Kidney epithelial cell (primary cell): ENCODE data around the gene IGFBP4. TPM values are rescaled to one million over a fixed set of nuclear protein-coding genes. Genes with fewer than 3 reads are reported as not detected.
A peak's percentile ranks its signal among the peaks of the same experiment; 100 is the strongest.

Experiments used
- DNase-seq: peaks from one replicate; pipeline ENCODE4 v3.0.0-alpha.2; 2010; ENCODE audit warnings: low read depth
- H3K27me3 ChIP-seq: 2 replicates; pipeline ENCODE4 v1.6.0; 2011; ENCODE audit warnings: low read length; ENCODE audit not compliant: control insufficient read depth, insufficient read depth
- H3K36me3 ChIP-seq: 2 replicates; pipeline ENCODE4 v1.5.1; 2011; ENCODE audit warnings: low read length; ENCODE audit not compliant: control insufficient read depth, insufficient read depth
- H3K4me3 ChIP-seq: 2 replicates; pipeline ENCODE4 v1.5.1; 2011; ENCODE audit warnings: low read depth, mild to moderate bottlenecking, control low read depth, low read length
- total RNA-seq: library from RNA; depleted of rRNA; stranded (reverse); fragments of >200 nt; gene quantifications from 2 replicates; pipeline ENCODE4 v1.2.3, GENCODE V29; 2015
- TF ChIP-seq, protein P1 (sequence below): IDR thresholded peaks from 2 replicates; pipeline ENCODE4 v1.5.1; 2011; ENCODE audit warnings: mild to moderate bottlenecking, moderate library complexity, low read length, control low read depth, inconsistent platforms; ENCODE audit not compliant: insufficient read depth, poor library complexity, severe bottlenecking

The IGFBP4 gene
- total RNA-seq, 1 donor from 2014 or later, result 53.6 TPM

DNA sequence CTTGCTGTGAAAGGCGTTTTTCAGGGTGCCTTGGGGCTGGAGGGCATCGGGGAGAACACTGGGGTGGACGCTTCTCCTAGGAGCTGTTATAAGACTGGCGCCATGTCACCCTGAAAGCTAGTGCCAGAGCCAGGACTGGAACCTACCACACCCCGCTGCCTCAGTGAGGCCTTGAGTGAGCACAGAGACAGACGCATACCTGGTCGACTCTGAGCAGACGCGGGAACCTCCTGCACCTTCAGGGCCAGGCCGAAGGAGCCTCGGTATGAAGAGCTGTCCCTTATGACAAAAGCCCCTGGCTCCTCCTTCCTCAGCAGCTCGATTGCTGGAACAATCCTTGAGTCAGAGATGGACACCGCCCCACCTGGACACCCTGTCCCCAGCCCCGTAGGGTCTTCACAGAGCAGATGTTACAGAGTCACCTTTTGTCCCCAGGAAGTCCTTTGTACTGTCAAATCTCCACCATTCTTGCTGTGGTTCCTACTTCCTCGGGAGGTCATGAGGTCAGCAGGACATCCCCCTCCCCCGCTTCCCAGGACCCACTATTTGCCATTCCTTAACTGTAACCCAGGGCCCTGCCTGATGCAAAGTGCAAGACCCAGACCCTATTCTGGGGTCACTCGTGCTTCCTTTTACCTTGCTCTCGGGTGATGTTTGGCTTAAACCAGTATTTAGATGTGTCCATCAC, 41.2 kb downstream of the IGFBP4 start:
- H3K4me3 ChIP-seq, result no peak overlapping the region
- no peak for DNase-seq
- TF ChIP-seq, protein P1, sequence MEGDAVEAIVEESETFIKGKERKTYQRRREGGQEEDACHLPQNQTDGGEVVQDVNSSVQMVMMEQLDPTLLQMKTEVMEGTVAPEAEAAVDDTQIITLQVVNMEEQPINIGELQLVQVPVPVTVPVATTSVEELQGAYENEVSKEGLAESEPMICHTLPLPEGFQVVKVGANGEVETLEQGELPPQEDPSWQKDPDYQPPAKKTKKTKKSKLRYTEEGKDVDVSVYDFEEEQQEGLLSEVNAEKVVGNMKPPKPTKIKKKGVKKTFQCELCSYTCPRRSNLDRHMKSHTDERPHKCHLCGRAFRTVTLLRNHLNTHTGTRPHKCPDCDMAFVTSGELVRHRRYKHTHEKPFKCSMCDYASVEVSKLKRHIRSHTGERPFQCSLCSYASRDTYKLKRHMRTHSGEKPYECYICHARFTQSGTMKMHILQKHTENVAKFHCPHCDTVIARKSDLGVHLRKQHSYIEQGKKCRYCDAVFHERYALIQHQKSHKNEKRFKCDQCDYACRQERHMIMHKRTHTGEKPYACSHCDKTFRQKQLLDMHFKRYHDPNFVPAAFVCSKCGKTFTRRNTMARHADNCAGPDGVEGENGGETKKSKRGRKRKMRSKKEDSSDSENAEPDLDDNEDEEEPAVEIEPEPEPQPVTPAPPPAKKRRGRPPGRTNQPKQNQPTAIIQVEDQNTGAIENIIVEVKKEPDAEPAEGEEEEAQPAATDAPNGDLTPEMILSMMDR, result no peak
- H3K27me3 ChIP-seq, result no peaks in the 10 kb centered on the region
- no peaks in the 10 kb centered on the region for H3K36me3 ChIP-seq

DNA sequence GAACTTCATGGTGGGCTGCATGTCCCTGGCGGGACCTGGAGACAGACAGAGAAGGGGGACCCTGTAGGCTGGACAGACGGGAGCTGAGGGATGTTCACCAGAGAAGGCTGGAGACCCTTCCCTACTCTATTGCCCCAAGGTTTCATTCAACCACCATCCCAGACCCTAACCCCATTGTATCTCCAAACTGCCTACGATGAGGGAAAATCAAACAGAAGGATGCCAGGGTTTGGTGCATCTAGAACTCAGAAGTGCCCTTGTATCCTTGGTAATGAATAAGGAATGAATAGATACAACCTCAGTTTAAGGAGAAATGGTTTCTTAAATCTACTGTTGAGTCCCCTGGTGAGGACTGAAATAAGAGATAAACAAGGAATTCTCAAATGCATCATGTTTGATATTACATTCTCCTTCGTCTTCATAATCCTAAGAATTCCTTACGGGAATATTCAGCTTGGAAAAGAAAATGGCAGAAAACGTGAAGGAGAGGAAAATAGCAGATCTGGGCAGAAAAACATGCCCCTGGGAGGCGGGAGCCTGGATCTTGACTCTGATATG, 41.8 kb downstream of the IGFBP4 start:
- Histone ChIP-seq H3K27me3 (no peaks in the 10 kb centered on the region), H3K4me3 (no peak overlapping the region), H3K36me3 (no peaks in the 10 kb centered on the region)
- TF ChIP-seq, protein P1, result no peak
- DNase-seq, result no peak

DNA sequence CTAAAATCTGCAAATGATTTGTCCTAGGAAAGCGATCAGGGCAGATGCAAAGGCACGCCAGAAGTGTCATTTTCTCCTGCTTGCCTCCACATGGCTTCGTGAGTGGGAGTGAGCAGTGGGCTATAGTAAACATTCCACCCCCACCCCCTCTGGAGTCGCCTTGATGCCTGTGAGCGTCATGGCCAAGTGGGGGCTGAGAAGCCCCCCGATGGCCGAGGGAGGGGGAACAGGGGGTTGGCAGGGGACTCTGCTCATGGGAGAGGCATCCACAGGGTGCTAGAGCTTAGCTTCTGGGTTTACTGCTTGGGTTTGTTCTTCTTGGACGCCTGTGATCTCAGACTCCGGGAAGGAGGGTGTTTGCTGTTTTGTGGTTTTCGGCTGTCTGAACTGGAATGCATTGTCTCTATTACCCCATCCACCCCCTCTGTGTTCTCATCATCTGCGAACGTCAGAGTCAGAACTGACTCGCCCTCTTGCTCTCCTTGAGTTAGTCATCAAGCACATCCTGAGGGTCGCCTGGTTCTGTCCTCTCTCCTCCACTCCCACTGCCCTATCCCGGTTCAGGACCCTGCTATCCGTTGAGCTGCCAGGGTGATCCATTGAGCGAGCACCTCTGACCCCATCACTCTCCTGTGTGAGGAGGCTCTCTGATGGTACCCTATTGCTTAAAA, 42.7 kb downstream of the IGFBP4 start:
- no peak overlapping the region for H3K4me3 ChIP-seq
- H3K36me3 ChIP-seq, result no peaks in the 10 kb centered on the region
- TF ChIP-seq, protein P1, result no peak
- peak; percentile 99 for DNase-seq
- H3K27me3 ChIP-seq, result no peaks in the 10 kb centered on the region

DNA sequence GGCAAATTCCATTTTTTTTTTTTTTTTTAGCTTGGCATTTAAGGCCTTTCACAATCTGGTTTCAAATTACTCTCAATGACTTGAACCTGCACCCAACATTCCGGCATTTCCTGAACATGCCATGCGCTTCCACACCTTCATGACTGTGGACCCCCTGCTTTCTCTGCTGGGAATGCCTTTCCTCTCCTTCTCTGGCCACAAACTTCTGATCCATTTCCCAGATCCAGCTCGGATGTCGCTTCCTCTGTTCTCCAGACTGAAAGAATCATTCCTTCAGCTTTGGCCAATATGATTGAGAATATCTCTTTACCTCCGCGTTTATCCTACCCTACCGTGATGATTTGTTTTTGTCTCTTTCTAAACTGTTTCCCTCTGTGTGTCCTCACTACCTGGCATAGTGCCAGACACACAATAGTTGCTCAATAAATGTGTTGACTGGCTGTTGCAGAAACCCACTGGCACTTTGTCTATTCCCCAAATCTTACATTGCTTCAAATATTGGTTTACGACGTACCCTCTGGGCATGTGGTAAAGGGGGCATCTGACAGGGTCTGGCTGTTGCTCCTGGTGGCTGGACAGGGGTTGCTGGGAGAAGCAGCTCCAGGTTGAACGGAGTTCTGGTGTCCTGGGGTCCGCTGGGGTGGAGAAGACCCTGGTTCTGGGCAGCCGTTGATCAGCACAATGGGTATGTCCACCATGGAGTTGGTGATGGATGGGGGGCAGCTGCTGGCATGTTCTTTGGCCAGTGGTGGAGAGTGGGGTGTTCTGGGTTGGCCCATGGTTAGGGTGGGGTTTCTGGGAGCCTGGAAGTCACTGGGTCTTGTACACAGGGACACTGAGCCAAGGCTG, 43.5 kb downstream of the IGFBP4 start:
- peak; percentile 72 for DNase-seq
- no peaks in the 10 kb centered on the region for H3K27me3 ChIP-seq
- H3K36me3 ChIP-seq, result no peaks in the 10 kb centered on the region
- H3K4me3 ChIP-seq, result no peak overlapping the region
- TF ChIP-seq, protein P1, result no peak

DNA sequence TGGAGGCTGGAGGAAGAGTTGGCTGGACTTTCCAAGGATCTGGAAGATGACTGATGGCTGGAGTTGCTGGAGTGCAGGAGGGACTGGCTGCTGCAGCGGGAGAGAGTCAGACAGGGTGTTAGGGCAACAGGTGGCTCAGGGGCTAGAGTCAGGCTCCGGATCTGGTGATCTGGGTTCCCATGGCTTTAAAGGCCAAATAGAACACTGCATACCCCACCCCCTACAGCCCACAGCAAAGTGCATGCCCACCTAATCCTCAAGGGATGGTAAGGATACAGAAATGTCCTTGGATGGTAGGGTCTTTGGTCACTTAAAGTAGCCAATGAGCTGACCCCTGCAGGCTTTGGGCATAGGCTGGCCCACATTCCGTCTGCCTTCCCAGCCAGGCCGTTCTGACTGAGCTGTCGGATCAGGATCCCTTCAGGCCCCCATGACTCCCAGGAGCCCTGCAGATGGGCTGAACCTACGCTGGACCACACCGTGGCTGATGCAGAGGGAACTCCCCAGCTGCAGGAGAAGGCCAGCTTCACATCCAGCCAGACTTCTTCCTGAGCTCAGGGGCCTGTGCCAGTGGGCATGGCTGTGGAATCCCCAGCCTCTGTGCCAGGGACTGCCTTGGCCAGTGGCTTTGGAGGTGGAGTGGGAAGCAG, 44.2 kb downstream of the IGFBP4 start:
- no peak overlapping the region for H3K4me3 ChIP-seq
- TF ChIP-seq, protein P1, result no peak
- H3K27me3 ChIP-seq, result no peaks in the 10 kb centered on the region
- no peak for DNase-seq
- no peaks in the 10 kb centered on the region for H3K36me3 ChIP-seq
